SIG-M5 (cell line): ENCODE measurements around the gene SLC6A7.

Experiments used
- DNase-seq: peaks from one replicate; lab custom pipeline; 2025; lab: John Stamatoyannopoulos, UW

The SLC6A7 gene

DNA sequence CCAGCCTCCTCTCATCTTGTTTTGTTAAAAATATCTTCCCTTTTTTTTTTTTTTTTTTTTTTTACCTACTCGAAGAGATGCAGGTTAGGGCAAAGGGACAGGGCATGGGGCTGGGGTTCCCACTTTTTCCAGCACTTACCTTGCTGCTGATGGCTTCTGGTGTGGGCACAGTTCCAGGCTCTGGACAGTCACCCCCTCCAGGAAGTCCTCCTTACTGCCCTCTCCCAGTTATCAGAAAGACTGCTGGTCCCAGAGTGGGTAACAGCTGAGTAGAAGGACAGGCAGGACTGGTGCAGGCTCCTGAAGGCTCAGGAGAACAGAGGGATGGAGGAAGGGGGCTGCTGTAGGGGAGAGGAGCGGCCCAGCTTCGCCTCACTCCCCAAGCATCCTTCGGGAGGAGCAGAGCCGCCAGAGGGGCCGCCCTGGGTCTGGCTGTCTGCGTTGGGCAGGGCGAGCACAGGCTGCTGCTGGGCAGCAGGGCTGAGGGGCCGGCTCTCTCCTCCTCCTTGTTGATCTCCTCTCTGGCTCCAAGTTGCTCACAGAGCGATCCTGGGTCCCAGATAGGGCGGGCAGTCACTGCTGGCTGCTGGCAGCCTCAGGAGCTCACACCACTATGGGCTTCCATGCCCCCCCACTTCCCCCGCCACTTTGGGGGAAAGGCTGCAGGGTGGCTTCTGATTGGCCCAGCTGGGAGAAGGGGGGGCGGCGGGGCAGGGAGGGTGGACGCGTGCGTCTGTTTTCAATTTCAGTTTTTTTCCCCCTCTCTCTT, 34.4 kb upstream of the SLC6A7 start, which contains the start of gene PDGFRB:
Gene PDGFRB, minus strand, starts transcription at position 588 of the 769 bp plus-strand sequence. CDS start 18,798 bp downstream, outside the sequence.
- no peak for DNase-seq

DNA sequence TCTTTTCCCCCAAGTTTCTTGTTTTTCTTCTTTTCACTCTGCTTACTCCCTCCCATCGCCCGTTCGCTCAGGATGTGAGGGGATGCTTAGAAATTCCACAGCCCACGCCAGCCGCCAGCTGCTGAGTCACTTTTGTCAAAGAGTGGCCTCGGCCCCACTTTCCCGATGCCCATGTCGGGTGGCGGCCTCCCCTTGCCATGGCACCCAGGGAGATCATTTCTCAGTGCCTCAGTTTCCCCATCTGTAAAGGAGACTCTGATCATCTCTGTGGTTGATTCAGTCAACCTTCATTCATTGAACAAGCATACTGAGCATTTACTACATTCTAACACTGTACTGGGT, 33.9 kb upstream of the SLC6A7 start:
- no peak for DNase-seq

DNA sequence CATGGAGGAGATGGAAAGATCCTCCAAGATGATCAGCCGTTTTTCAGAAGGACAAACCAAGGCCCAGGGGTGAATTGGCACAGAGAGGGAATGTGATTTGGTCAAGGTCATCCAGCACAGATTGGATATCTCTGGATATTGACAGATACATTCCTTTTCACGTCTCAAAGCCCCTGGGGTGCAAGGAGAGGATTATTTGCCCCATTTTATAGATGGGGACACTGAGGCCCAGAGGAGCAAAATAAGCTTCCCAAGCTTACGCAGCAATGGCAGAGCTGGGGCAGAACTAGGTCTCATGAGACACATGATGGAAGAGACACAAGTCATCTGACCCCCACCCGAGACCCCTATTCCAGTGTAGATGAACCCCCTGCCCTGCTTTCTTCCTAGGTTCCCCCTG, 33.3 kb upstream of the SLC6A7 start:
- no peak for DNase-seq

DNA sequence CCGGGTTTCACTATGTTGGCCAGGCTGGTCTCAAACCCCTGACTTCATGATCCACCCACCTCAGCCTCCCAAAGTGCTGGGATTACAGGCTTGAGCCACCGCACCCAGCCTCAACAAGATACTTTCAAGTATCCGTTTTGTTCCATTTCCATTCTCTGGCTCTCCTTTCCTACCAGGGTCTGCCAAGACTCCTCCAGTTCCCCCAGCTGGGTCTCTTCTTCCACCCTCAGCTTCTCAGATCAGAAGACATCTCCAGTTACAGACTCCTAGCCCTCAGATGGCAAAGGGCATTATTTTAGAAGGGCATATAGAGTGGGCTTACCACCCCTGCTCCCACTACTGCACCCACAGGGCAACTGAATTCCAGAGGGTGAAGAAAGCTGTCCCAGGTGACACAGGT, 32.7 kb upstream of the SLC6A7 start:
- DNase-seq, result no peak

DNA sequence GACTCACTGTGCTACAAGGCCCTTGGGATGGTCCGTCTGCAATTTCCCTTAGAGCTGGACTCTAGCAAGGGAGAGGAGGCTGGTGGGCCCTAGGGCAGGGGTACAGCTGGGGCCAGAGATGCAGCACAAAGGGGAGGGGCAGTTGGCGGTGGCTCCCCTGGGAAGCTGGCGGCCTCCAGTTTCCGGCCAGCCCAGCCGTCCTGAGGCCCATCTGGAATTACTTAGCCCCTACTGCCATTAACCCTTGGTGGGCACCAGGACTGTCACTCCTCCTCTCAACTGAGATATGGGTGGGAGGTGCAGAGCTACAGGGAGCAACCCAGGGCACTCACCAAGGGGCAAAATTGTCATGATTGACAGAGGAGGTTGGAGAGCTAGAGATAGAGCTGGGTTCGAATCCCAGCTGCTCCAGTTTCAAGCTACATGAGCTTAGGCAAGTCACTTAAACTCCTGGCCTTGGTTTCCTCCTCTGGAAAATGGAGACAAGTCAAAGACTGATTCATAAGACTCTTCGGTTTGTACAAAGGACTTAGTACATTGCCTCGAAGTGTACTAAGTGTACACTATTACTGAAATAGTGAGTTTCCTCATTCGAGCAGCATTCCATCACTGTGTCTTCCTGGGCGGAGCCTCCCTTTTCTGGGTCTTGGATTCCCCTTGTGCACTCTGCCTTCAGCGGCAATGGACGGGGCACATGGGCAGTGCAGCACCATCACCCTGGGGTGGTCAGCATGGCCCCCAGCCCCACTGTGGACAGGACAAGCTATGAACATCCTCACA, 31.5 kb upstream of the SLC6A7 start:
- no peak for DNase-seq

DNA sequence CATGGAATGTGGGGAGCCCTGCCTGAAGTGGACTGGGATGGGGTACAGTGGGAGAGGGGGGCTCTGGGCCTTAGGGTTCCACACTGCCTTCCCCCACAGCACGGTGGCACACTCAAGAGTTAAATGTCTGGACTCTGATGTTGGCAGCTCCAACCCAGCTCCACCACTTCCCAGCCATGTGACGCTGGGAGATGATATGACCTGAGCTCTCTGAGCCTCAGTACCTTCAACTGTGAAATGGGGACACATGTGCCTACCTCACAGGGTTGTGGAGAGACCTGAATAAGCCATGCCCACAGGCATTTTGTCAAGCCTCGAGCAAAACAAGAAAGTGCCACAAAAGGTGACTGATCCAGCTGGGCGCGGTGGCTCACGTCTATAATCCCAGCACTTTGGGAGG, 30.8 kb upstream of the SLC6A7 start:
- no peak for DNase-seq

DNA sequence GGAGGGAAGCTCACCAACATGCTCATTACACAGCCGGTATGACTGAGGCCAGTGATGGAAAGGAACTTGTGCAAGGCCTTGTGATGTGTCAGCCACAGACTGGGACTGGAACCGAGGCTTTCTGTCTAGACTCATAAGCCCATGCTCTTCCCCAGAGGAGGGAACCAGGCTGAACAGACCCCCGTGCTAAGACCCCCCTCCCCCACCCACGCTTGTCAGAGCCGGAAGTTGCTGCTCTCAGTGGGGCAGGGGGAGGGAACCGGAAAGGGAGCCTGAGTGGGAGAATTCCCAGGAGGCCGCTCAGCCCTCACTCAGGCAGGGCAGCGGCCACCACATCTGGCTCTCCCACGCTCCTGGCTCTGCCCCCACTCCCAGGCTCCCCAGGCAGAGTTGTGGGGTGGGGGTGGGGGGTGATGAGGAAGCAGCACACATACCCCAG, 30.1 kb upstream of the SLC6A7 start:
- no peak for DNase-seq

DNA sequence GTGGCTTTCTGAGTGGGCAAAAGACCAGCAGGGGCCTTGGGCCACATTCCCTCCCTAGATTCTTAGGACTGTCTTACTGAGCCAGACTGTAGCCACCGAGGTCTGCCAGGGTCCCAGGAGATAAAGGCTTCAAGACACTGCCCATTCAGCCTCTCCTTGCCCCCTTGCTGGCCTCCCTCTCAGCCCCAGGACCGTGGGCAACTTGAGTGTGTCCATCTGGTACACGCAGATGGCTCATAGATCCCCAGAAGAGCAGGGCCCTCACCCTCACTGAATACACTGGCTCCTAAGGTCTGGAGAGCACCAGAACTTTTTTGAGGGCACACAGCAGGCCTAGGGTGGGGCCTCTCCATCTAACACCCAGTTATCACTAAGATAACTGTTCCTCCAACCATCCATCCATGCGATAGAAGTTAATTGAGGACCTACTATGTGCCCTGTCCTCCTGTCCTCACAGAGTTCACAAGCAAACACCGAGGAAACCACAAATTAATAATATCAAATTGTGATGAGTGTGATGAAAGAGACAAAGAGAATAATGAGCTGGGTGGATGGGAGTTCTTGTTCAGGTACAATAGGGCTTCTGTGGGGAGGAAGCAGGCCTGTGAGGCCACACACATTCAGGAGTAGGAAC, 29.3 kb upstream of the SLC6A7 start:
- no peak for DNase-seq

DNA sequence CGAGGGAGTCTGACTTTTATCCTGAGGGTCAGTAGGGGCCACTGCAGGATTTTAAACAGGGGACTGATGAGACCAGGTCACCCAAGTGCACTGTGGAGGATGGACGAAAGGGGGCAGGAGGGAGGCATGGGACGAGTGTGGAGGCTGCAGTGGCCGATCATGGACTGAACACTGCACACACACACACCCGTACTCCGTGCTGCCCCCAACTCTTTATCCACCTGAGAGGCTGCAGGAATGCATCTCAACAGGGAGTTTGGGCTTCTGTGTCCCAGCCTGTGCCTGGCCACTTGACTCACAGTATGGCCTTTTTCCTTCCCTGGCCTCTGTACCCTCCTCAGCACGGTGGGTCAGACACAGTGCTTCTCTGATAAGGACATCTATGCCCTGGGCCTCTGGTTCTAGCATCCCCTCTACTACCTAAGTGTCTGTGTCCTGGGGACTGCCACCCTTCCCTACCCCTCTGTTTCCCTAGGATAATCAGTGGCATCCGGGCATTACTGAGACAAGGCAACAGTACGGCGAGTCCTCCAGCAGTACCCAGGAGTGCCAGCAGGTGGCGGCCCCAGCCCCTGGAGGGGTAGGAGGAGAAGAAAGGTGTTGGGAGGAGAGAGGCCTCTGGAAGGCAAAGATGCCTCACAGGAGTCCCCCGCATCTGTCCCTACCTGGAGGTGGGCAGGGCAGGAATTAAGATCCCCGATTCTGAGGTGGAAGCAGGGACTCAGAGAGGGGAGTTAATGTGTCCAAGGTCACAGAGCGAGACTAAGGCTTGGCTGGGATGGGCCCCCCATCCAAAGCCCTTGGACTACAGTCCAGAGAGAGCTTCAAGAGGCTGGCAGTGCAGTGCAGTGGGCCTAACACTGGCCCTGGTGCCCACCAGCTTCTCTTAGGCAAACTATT, 28.4 kb upstream of the SLC6A7 start:
- DNase-seq, result no peak

DNA sequence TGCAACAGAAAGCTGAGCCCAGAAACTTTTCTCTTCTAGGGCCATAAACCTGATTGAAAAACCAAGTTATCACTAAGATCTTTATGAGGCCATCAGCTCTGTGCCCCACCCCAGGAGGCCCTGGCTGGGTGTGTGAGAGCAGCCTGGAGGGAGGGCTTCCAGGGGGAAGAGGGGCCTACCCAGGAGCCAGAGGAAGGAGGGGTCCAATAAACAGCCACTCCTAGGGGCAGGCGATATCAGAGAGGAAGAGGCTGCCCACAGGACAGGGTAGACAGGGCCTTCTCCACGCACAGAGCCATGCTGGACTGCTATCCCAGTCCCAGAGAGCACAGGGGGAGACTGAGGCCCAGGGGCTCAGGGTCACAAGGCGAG, 27.7 kb upstream of the SLC6A7 start:
- no peak for DNase-seq

DNA sequence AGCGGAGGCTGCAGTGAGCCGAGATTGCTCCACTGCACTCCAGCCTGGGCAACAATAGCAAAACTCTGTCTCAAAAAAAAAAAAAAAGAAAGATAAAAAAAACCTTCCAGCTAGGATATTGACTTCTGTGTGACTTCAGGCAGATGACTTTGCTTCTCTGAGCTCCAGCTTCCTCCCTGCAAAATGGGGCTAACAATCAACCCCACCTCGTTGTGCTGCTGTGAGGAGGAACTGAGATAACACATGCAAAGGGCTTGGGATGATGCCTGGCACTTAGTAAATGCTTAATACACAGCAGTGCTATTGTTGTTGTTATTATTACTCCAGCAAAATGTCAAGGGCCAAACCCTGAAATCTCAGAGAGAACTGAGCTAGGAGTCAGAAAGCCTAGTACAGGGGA, 26.8 kb upstream of the SLC6A7 start:
- no peak for DNase-seq

DNA sequence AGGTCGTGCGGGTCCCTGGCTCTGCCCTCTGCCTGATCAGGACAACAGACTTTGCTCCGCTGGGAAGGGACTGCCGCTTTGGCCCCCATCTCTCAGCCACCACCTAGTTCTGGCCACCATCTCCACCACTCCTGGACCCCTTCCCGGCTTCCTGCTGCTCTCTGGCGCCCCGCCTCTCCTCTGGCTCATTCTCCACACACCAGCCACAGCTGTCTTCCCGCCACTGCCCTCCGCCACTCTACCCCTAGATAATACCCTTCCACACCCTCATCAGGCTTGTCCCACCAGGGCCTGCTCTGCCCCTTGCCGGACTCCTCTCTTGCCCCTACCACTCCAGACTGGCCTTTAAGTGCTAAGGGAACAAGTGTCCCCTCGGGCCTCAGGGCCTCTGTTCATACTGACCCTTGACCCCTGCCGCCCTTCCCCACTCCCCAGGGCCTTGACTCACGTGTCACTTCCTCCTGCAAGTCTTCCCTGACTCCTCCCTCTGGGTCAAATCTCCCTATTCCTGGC, 26.3 kb upstream of the SLC6A7 start:
- no peak for DNase-seq

DNA sequence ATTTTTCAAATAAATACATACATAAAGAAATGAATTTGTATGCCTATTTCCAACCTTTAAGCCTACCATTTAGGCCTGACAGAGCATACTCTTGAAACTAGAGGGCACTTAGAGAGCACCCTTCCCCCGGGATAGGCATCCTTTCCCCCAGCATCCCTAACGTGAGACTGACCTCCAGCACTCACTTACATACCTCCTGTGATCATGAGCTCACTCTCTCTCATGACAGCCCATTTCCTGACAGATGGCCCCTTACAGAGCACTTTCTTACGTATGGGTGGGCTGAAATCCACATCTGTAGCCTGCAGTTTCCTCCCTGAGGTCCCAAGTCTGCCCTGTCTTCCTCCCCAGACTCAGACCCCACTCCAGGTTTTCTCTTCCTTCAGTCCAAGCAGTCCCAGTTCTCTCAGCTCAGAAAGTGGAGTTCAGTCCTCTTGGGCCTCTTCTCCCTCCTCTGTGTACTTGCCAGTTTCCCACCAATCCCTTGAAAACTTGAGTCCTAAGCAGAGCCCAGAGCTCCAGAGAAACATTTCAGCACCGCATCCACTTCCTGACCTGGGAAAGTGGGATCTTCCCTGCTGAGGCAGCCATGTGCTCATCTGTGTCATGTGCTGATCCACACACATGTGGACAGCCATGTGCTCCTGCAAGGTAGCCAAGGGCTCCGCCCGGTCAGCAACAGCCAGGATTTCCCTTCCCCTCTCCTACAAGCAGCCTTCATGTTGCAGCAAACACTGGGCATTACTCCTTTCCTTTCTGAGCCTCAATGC, 25.5 kb upstream of the SLC6A7 start:
- DNase-seq, result no peak

DNA sequence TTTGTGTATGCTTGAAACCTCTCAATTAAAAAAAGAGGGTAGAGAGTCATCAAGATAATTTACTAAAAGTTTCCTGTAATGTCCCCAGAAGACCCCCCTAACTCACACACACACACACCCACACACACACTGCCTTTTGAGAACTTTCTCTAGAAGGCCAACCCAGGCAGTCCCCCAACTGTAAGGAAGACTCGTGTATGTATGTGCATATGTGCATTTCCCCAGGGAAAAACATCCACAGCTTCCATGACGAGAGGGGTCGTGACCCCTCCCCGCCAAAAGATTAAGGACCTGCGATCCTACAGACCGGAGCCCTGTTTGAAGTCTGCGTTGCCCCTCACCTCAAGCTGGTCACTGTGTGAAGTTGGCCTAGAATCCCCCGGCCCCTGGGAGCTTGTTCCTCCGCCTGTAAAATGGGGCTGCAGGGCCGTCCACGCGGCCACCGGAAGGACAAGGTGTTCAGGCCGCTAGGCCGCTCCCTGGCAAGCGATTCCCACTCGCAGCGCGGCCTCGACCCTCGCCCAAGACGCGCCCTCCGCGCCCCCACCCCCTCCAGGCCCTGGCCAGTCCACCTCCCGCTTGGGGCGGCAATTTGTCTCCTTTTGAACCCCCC, 23.7 kb upstream of the SLC6A7 start:
- DNase-seq, result no peak

DNA sequence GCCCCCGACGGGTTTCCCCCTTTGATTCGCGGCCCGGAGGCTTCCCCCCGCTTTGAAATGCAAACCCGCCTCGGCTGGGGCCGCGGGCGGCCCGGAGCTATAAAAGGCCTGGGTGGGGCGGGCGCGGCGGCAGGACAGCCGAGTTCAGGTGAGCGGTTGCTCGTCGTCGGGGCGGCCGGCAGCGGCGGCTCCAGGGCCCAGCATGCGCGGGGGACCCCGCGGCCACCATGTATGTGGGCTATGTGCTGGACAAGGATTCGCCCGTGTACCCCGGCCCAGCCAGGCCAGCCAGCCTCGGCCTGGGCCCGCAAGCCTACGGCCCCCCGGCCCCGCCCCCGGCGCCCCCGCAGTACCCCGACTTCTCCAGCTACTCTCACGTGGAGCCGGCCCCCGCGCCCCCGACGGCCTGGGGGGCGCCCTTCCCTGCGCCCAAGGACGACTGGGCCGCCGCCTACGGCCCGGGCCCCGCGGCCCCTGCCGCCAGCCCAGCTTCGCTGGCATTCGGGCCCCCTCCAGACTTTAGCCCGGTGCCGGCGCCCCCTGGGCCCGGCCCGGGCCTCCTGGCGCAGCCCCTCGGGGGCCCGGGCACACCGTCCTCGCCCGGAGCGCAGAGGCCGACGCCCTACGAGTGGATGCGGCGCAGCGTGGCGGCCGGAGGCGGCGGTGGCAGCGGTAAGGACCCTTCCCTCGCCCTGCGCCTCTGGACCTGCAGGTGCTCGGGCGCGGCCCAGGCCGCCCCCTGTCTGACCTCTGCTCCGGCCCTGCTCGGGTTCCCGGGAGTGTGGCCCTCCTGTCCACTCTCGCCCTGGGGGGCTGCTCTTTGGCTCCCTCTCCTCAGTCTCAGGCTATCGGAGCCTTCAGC, 23.0 kb upstream of the SLC6A7 start, which contains the start of gene CDX1:
Gene CDX1, plus strand, starts transcription at position 129 of the 862 bp plus-strand sequence. Its CDS starts 99 bp downstream, at position 228.
- DNase-seq, result no peak

DNA sequence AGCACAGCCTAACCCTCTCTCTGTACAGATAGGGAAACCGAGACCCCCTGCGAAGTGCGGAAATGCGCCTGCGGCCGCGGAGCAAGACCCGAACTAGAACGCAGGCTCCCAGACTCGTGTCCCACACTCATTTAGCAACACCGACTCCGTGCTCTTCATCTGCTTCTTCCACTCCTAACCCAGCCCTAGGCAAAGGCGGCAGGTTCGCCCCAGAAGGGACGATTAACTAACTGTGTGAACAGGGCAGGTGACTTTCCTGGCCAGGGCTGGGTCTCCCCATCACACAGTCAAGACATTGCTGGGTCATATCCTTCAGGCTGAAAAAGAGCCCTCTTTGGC, 22.4 kb upstream of the SLC6A7 start:
- no peak for DNase-seq

DNA sequence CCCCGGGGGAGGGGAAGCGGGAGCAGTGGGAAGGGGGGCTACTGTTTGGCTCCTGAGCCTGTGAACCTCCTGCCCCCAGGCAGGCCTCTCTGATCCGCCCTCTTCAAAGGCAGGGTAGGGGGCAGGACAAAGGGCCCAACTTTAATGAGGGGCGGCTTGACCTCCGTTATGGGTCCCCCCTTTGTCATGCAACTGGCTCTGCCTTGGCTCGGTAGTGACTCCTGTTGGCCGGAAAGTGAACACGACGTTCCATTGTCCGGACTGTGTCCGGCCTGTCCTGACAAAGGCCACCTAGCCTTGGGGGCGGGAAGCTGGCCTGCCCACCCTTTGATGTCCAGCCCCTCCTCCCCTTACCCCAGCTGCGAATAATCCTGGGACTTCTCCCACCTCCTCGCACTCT, 22.0 kb upstream of the SLC6A7 start:
- no peak for DNase-seq

DNA sequence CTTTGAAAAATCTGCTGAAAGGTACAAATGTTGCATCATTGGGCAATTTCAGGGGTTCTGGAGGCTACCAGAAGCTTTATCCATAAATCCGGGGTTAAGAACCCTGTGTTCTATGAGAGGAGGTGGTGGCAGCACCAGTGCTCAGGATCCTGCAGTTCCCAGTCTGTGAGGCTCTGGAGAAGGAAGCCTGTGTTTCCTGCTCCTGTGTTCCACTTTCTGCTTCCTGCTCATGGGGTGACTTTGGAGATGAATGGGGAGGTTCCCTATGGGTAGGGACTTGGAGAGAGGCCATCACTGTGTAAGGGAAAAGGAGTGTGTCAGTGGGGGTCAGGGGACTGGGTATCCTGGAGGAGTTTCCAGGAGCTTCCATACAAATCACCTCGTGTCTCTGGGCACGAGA, 21.0 kb upstream of the SLC6A7 start:
- DNase-seq, result no peak

DNA sequence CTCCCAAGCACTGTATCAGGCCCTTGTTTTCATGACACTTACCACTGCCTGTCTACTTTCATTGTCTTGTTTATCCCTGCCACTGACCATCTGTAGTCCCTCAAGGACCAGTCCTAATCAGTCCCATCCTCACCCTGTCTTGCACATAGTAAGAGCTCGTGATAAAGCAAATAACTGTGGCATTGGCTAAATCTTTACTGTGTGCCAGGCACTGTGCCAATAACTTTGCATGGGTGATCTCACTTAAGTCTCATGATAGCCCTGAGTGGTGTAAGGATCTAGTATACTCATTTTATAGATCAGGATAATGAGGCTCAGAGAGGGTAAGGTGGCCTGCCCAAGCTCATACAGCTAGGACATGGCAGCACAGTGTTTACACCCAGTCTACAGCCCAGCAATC, 17.7 kb upstream of the SLC6A7 start:
- DNase-seq, result no peak

DNA sequence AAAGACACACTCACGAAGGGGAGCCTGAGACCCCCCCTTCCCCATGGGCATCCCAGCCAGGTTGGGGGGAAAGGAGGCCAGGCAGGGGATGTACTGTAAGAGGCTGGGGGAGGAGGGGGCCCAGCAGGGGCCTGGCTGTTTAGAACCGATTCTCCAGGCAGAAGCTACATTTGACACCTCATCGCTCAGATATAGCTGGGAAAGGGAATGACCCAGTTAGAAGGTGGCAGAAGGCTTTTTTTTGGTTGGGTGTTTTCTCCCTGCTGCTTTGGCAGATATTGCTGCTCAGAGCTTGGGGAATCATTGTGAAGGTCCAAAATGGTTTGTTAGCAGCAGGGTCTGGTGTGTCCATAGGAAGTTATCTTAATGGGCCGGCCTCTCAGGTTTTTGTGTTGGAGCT, 17.3 kb upstream of the SLC6A7 start:
- DNase-seq, result no peak
